Cortex of kidney (tissue), 1 donor: ENCODE data around the gene KLHL17.
"Not testable (repeated sequence)": the region's sequence is repeated elsewhere in the genome, so short reads cannot be mapped to it uniquely, and the experiment has no call there.

Source experiments
- DNase-seq: peaks from one replicate; lab custom pipeline; 2025; lab: John Stamatoyannopoulos, UW

Gene KLHL17

GRCh38 chr1:1001057-1001783 is 40.8 kb downstream of the KLHL17 start:
- no peak for DNase-seq

- DNase-seq, result no peak
These were observed 43.4 kb downstream of the KLHL17 start for GRCh38 chr1:1003618-1004419.

GRCh38 chr1:1004420-1004779 is 44.0 kb downstream of the KLHL17 start:
- no peak for DNase-seq

- no peak for DNase-seq
These were observed 44.7 kb downstream of the KLHL17 start for GRCh38 chr1:1004780-1005697.

- DNase-seq, result no peak
These were observed 45.5 kb downstream of the KLHL17 start for GRCh38 chr1:1005774-1006304.

- DNase-seq, result no peak
These were observed 46.1 kb downstream of the KLHL17 start for GRCh38 chr1:1006305-1007159.

- not testable (repeated sequence) for DNase-seq
These were observed 49.7 kb downstream of the KLHL17 start for GRCh38 chr1:1010131-1010530.

- no peak for DNase-seq
These were observed 51.1 kb downstream of the KLHL17 start for GRCh38 chr1:1011396-1011949.

- not testable (repeated sequence) for DNase-seq
These were observed 52.3 kb downstream of the KLHL17 start for GRCh38 chr1:1012736-1013104.

- DNase-seq, result no peak
These were observed 52.9 kb downstream of the KLHL17 start, which contains the start of gene ISG15 for GRCh38 chr1:1013105-1013921. TSS of gene ISG15 (plus strand) at chr1:1013497. CDS start at chr1:1013574, 77 bp downstream.

- DNase-seq, result no peak
These were observed 53.7 kb downstream of the KLHL17 start for GRCh38 chr1:1013922-1014648.

GRCh38 chr1:1014799-1015681 is 54.7 kb downstream of the KLHL17 start:
- no peak for DNase-seq
